Measurements from ENCODE around the gene CFD. TPM values are rescaled to one million over a fixed set of nuclear protein-coding genes. Genes with fewer than 3 reads are reported as not detected.
"Not testable (repeated sequence)": the region's sequence is repeated elsewhere in the genome, so short reads cannot be mapped to it uniquely, and the experiment has no call there.

The CFD gene
- 10 to 100 TPM in 1 of 4 donors, 1 to 10 TPM in 3; 2.3 to 12.9 (median 3.6) TPM for polyA plus RNA-seq (ENCODE audit: insufficient read length in 4 of 4)

- DNase-seq (ENCODE audit: low read depth in 4 of 4, low spot score in 3 of 4): no peak
Measured at GRCh38 chr19:858868-859843, at the start of gene CFD. Gene CFD (plus strand): TSS chr19:859664. CDS start chr19:859690, 26 bp downstream.

GRCh38 chr19:810077-810855, 49.2 kb upstream of the CFD start:
- DNase-seq (ENCODE audit: low read depth in 4 of 4, low spot score in 3 of 4): no peak

GRCh38 chr19:810883-811489, 48.5 kb upstream of the CFD start:
- no peak for DNase-seq (ENCODE audit: low read depth in 4 of 4, low spot score in 3 of 4)

GRCh38 chr19:811506-812048, 47.9 kb upstream of the CFD start:
- DNase-seq (ENCODE audit: low read depth in 4 of 4, low spot score in 3 of 4): no peak

- no peak for DNase-seq (ENCODE audit: low read depth in 4 of 4, low spot score in 3 of 4)
Measured at GRCh38 chr19:812049-812746, 47.3 kb upstream of the CFD start.

GRCh38 chr19:812747-813218, 46.7 kb upstream of the CFD start:
- no peak for DNase-seq (ENCODE audit: low read depth in 4 of 4, low spot score in 3 of 4)

- no peak for DNase-seq (ENCODE audit: low read depth in 4 of 4, low spot score in 3 of 4)
Measured at GRCh38 chr19:813219-814151, 46.0 kb upstream of the CFD start.

GRCh38 chr19:814152-815078, 45.0 kb upstream of the CFD start:
- no peak for DNase-seq (ENCODE audit: low read depth in 4 of 4, low spot score in 3 of 4)

GRCh38 chr19:815079-815774, 44.2 kb upstream of the CFD start:
- DNase-seq (ENCODE audit: low read depth in 4 of 4, low spot score in 3 of 4): no peak

GRCh38 chr19:815775-816499, 43.5 kb upstream of the CFD start:
- DNase-seq (ENCODE audit: low read depth in 4 of 4, low spot score in 3 of 4): no peak

GRCh38 chr19:816500-816857, 43.0 kb upstream of the CFD start:
- no peak for DNase-seq (ENCODE audit: low read depth in 4 of 4, low spot score in 3 of 4)

- DNase-seq (ENCODE audit: low read depth in 4 of 4, low spot score in 3 of 4): not testable (repeated sequence)
Measured at GRCh38 chr19:820212-820611, 39.3 kb upstream of the CFD start.

GRCh38 chr19:821231-821824, 38.1 kb upstream of the CFD start:
- no peak for DNase-seq (ENCODE audit: low read depth in 4 of 4, low spot score in 3 of 4)

- no peak for DNase-seq (ENCODE audit: low read depth in 4 of 4, low spot score in 3 of 4)
Measured at GRCh38 chr19:821825-822503, 37.5 kb upstream of the CFD start, which contains the start of gene PLPPR3. Gene PLPPR3 (minus strand): TSS chr19:821955. CDS start chr19:821559, 396 bp downstream.

- DNase-seq (ENCODE audit: low read depth in 4 of 4, low spot score in 3 of 4): no peak
Measured at GRCh38 chr19:823565-824121, 35.8 kb upstream of the CFD start.
